Central memory CD4-positive, alpha-beta T cell (primary cell): ENCODE results near the gene NCAM1.
"Not testable (repeated sequence)": the region's sequence is repeated elsewhere in the genome, so short reads cannot be mapped to it uniquely, and the experiment has no call there.

Experiments
- DNase-seq: peaks from one replicate; pipeline ENCODE4 v3.0.0; 2022

Gene NCAM1

GRCh38 chr11:113282898-113283437, 321.7 kb downstream of the NCAM1 start:
- no peak for DNase-seq

GRCh38 chr11:113283881-113284280, 322.7 kb downstream of the NCAM1 start:
- DNase-seq: no peak

- DNase-seq: no peak
Measured at GRCh38 chr11:113286009-113286408, 324.8 kb downstream of the NCAM1 start.

GRCh38 chr11:113286509-113287497, 325.6 kb downstream of the NCAM1 start:
- no peak for DNase-seq

GRCh38 chr11:113287801-113288200, 326.6 kb downstream of the NCAM1 start:
- no peak for DNase-seq

- no peak for DNase-seq
Measured at GRCh38 chr11:113288286-113288863, 327.2 kb downstream of the NCAM1 start.

- DNase-seq: peak; percentile 53
Measured at GRCh38 chr11:113289431-113290187, 328.4 kb downstream of the NCAM1 start.

- no peak for DNase-seq
Measured at GRCh38 chr11:113293936-113294335, 332.7 kb downstream of the NCAM1 start.

- no peak for DNase-seq
Measured at GRCh38 chr11:113295993-113296392, 334.8 kb downstream of the NCAM1 start.

GRCh38 chr11:113296447-113297205, 335.4 kb downstream of the NCAM1 start:
- DNase-seq: no peak

- DNase-seq: not testable (repeated sequence)
Measured at GRCh38 chr11:113298496-113298895, 337.3 kb downstream of the NCAM1 start.

- DNase-seq: no peak
Measured at GRCh38 chr11:113304916-113305315, 343.7 kb downstream of the NCAM1 start.

GRCh38 chr11:113305440-113306336, 344.5 kb downstream of the NCAM1 start:
- DNase-seq: peak; percentile 57

- DNase-seq: no peak
Measured at GRCh38 chr11:113308601-113309000, 347.4 kb downstream of the NCAM1 start.

GRCh38 chr11:113311536-113311935, 350.3 kb downstream of the NCAM1 start:
- DNase-seq: no peak

- DNase-seq: no peak
Measured at GRCh38 chr11:113313601-113314000, 352.4 kb downstream of the NCAM1 start.

GRCh38 chr11:113314065-113314388, 352.8 kb downstream of the NCAM1 start:
- no peak for DNase-seq

GRCh38 chr11:113314389-113315301, 353.4 kb downstream of the NCAM1 start, which contains the start of gene TTC12:
Gene TTC12 (plus strand): TSS chr11:113314583. CDS start chr11:113316258, 1,675 bp downstream.
- peak; percentile 83 for DNase-seq

- no peak for DNase-seq
Measured at GRCh38 chr11:113315811-113316210, 354.6 kb downstream of the NCAM1 start.

GRCh38 chr11:113316256-113316655, 355.0 kb downstream of the NCAM1 start:
- no peak for DNase-seq
